ENCODE measurements around the gene EXPH5. TPM values are rescaled to one million over a fixed set of nuclear protein-coding genes. Genes with fewer than 3 reads are reported as not detected.
"Not testable (repeated sequence)": the region's sequence is repeated elsewhere in the genome, so short reads cannot be mapped to it uniquely, and the experiment has no call there.

EXPH5 gene, protein sequence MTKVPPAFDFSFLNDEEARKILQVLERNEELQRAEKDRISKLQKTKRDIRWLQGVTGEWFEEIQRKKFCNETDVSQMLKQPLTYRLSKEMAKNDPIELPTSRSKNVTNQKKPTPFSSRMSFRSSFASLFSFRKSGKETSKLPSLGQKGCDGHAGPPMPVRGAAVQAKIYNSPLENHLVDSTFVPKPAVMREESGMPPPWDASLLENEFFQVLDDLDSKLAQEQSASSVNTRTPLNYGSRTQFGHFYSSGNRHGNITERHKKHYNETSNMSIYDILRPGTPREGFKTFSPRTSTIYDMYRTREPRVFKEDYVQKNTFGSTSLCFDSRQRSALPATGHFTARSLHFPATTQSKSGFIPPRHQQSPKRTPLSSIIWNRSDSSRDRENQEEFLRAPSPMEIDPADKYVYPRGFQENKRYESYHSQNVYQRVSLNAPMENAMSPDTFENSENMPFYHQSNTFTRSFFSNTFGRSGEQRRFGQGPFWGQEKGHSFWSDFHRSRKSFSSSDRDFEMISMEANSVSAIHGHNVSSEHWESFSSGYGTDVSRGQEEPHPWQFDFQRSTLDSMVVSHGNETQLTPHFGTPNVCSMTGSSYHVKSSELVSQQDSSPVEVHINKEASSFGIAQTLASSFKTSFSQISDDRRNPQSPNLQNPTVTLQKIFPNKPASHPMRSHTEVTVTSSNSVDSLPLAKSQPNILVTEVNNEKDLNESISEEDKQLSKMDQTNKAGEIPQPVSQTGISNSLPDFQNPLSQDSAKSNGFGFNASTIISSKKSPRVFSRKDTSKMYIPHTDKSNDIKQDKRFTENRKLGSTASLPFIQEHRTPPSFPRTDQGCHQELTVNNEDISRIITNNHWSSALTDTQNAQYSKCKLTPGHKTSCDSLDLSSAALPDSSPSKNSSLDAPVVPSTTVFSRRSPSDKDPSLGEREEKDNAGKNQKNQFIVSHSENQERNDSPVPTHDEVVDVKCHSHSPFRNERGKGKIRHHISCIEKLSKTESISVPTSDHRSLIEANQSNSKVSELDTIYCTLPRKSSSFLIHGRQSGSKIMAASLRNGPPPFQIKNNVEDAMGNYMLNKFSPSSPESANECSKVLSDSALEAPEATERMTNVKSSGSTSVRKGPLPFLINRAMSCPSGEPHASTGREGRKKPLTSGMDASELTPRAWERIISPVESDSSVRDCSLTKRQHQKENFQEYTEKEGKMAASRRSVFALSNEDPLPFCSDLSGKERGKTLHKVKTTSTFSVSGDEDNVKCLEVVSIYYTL (N-terminal part only)
- total RNA-seq (1 to 10 TPM; 2.1 to 5.7 (median 4.0) TPM), polyA plus RNA-seq (under 1 TPM; 0.70 to 0.87 TPM)

DNA sequence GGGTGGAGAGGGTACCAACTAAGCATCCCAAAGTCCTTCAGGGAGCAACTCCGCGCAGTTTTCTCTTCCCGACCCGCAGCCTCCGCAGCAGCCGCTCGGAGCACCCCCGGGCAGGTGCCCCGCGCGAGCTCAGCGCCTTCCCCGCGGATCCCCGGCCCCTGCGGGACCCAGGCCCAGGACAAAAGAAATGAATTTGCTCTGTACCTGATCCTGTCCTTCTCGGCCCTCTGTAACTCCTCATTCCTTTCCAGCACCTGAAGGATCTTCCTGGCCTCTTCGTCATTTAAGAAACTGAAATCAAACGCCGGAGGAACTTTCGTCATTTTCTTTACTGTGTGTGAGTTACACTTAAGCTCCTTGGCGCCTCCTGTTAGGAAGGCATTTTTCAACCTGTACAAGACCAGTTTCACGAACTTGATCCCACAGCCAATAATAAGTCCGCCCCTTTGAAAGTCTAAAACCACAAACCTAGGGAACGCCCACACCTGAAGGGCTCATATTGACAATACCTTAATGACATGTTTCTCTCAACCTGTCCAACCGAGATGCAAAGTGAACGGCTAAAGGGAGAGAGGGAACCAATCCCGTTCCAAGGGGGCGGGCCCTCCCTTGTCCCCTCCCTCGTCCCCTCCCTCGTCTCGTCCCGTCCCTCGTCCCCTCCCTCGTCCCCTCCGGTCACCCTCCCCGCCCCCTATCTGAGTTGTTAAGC is at the start of gene EXPH5:
Gene EXPH5, minus strand, starts transcription at position 555 of the 709 bp plus-strand sequence. Its CDS starts 232 bp downstream, at position 323.
- 1% methylated on average over 26 to 37 of the region's 37 CpGs for WGBS, 2 donors
- H3K4me3 ChIP-seq, result peak within 1 kb of the TSS; percentile 39 to 81 (median 76)
- ATAC-seq (peak; percentile 98), DNase-seq (peak; percentile 93 to 98 (median 98)), FAIRE-seq (peak; percentile 69)
- intact Hi-C loops (cut with DNase I), result no loop called here
- no peaks in the 10 kb centered on the region for H3K9me3 ChIP-seq
- H3K36me3 ChIP-seq, result no peaks in the 10 kb centered on the region
- peak within 1 kb of the TSS; percentile 48 to 95 (median 81) for H3K27ac ChIP-seq
- TF ChIP-seq, protein P1, sequence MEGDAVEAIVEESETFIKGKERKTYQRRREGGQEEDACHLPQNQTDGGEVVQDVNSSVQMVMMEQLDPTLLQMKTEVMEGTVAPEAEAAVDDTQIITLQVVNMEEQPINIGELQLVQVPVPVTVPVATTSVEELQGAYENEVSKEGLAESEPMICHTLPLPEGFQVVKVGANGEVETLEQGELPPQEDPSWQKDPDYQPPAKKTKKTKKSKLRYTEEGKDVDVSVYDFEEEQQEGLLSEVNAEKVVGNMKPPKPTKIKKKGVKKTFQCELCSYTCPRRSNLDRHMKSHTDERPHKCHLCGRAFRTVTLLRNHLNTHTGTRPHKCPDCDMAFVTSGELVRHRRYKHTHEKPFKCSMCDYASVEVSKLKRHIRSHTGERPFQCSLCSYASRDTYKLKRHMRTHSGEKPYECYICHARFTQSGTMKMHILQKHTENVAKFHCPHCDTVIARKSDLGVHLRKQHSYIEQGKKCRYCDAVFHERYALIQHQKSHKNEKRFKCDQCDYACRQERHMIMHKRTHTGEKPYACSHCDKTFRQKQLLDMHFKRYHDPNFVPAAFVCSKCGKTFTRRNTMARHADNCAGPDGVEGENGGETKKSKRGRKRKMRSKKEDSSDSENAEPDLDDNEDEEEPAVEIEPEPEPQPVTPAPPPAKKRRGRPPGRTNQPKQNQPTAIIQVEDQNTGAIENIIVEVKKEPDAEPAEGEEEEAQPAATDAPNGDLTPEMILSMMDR (IDR thresholded peaks at IDR 0.05), result no peak
- no peaks in the 10 kb centered on the region for H3K27me3 ChIP-seq
- peaks cover 0 to 6% (median 0%) of the 10 kb centered on the region in 3 donors for H3K4me1 ChIP-seq

GRCh38 chr11:108641752-108642151 is 48.2 kb upstream of the EXPH5 start:
- intact Hi-C loops (cut with DNase I); H3K27me3 ChIP-seq; H3K4me1 ChIP-seq; H3K36me3 ChIP-seq; FAIRE-seq; DNase-seq; H3K27ac ChIP-seq; ATAC-seq; H3K4me3 ChIP-seq; H3K9me3 ChIP-seq: not testable (repeated sequence)
- 83 to 95% methylated on average over 1 of the region's 1 CpG for WGBS, 2 donors

GRCh38 chr11:108639146-108639545 is 45.6 kb upstream of the EXPH5 start:
- H3K27ac ChIP-seq, result no peak overlapping the region
- no peak for DNase-seq
- WGBS, 2 donors, result 95 to 100% methylated on average over 1 of the region's 1 CpG
- H3K27me3 ChIP-seq, result no peaks in the 10 kb centered on the region
- no peaks in the 10 kb centered on the region for H3K4me1 ChIP-seq
- H3K9me3 ChIP-seq, result no peaks in the 10 kb centered on the region
- TF ChIP-seq, protein P1 (IDR thresholded peaks at IDR 0.05), result no peak
- no peaks in the 10 kb centered on the region for H3K36me3 ChIP-seq
- H3K4me3 ChIP-seq, result no peak overlapping the region
- ATAC-seq, result no peak
- FAIRE-seq, result no peak
- intact Hi-C loops (cut with DNase I), result no loop called here

DNA sequence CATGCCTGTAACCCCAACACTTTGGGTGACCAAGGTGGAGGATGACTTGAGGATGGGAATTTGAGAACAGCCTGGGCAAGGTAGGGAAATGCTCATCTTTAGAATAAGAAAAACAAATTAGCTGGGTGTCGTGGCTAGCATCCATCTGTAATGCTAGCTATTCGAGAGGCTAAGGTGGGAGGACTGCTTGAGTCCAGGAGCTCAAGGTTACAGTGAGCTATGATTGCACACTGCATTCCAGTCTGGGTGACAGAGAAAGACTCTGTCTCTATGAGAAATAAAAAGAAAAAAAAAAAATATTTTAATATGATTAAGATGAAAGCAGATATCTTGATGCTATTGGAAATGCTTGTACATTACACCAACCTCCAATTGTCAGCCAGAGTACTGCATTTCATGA is 42.7 kb upstream of the EXPH5 start:
- Histone ChIP-seq H3K4me3 (no peak overlapping the region), H3K4me1 (no peaks in the 10 kb centered on the region), H3K27me3 (no peaks in the 10 kb centered on the region), H3K27ac (no peak overlapping the region), H3K9me3 (no peaks in the 10 kb centered on the region), H3K36me3 (no peaks in the 10 kb centered on the region)
- TF ChIP-seq, protein P1 (IDR thresholded peaks at IDR 0.05), result no peak
- 50 to 53% methylated on average over 2 of the region's 2 CpGs for WGBS, 2 donors
- no peak for ATAC-seq
- no peak for FAIRE-seq
- intact Hi-C loops (cut with DNase I), result no loop called here
- DNase-seq, result no peak

Measured in pancreas (tissue), 10 donors.